Measurements from ENCODE around the gene FAR1. TPM values are rescaled to one million over a fixed set of nuclear protein-coding genes. Genes with fewer than 3 reads are reported as not detected.
"Not testable (repeated sequence)": the region's sequence is repeated elsewhere in the genome, so short reads cannot be mapped to it uniquely, and the experiment has no call there.

Gene FAR1, protein sequence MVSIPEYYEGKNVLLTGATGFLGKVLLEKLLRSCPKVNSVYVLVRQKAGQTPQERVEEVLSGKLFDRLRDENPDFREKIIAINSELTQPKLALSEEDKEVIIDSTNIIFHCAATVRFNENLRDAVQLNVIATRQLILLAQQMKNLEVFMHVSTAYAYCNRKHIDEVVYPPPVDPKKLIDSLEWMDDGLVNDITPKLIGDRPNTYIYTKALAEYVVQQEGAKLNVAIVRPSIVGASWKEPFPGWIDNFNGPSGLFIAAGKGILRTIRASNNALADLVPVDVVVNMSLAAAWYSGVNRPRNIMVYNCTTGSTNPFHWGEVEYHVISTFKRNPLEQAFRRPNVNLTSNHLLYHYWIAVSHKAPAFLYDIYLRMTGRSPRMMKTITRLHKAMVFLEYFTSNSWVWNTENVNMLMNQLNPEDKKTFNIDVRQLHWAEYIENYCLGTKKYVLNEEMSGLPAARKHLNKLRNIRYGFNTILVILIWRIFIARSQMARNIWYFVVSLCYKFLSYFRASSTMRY
- 10 to 100 TPM; 46.5 to 52.4 (median 49.5) TPM for total RNA-seq

DNA sequence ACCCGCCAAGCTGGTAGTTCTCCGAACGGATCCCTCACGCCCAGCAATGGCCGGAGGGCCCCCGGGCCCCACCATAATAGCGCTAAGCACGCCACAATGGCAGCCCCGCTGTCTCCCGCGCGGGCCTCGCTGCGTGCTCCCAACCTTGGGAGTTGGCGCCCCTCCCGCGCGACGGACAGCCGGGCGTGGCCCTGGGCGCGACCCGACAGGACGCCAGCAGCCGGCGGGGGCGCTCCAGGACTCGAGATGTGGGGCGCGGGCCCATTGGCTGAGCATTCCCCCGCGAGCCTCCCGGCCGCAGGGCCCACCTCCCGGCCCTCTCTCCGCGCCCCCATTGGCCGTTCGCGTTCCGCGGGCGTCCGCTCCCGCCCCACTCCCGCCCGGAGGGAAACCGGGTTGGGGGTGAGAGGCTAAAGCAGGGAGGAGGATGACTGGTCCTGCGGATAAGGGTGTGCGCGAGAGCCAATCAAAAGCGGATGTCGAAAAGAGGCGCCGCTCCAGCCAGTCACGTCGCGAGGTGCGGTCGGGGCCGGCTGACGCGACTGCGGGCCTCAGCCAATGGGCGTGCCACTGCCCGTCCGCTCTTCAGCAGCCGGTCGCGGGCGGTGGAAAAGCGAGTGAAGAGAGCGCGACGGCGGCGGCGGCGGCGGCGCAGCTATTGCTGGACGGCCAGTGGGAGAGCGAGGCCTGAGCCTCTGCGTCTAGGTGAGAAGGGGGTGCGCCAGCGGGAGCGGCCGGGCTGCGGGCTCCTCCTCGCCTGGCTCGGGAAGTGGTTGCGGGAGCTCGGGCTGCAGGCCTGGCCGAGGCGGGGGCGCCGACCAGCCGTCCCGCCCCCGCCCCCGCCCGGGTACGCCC, at the start of gene FAR1:
FAR1 (plus strand) TSS at position 567 of the 855 bp plus-strand sequence. CDS start 26,098 bp downstream, outside the sequence.
- DNase-seq (peak; percentile 91), ATAC-seq (peak; percentile 92)
- H3K4me1 Mint-ChIP-seq (ENCODE audit: low read depth): peaks cover 46% of the 10 kb centered on the region
- H3K36me3 Mint-ChIP-seq (ENCODE audit: insufficient read depth): peaks cover 15% of the 10 kb centered on the region
- peak within 1 kb of the TSS; percentile 94 for H3K4me3 Mint-ChIP-seq
- no peaks in the 10 kb centered on the region for H3K9me3 Mint-ChIP-seq
- peaks cover 5% of the 10 kb centered on the region for H3K27me3 Mint-ChIP-seq (ENCODE audit: low read depth)

DNA sequence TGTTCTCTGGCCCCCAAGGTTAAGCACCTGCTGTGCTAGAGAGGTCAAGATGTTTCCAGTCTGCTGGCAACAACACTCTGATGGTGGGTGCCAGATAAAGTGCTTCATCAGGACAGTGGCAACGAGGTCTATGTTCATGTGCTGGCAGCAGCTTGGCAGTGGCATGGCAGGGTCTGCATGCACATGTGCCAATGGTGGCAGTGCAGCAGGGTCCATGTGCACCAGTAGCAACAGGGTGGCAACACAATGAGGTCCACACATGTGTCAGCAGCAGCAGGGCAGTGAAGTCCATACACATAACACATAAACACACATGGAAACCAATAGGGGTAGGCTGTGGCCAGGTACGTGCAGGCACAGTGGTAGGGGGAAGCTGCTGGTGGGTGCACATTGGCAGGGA, 48.4 kb upstream of the FAR1 start:
- ATAC-seq: no peak

DNA sequence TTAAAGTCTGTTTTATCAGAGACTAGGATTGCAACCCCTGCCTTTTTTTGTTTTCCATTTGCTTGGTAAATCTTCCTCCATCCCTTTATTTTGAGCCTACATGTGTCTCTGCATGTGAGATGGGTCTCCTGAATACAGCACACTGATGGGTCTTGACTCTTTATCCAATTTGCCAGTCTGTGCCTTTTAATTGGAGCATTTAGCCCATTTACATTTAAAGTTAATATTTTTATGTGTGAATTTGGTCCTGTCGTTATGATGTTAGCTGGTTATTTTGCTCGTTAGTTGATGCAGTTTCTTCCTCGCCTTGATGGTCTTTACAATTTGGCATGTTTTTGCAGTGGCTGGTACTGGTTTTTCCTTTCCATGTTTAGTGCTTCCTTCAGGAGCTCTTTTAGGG, 41.6 kb upstream of the FAR1 start:
- H3K4me3 Mint-ChIP-seq; H3K9me3 Mint-ChIP-seq; DNase-seq; ATAC-seq; H3K36me3 Mint-ChIP-seq (ENCODE audit: insufficient read depth); H3K4me1 Mint-ChIP-seq (ENCODE audit: low read depth); H3K27me3 Mint-ChIP-seq (ENCODE audit: low read depth): not testable (repeated sequence)

More for the DNA sequence above, 48.4 kb upstream of the FAR1 start:
- peaks cover 34% of the 10 kb centered on the region for H3K9me3 Mint-ChIP-seq
- peaks cover 8% of the 10 kb centered on the region for H3K27me3 Mint-ChIP-seq (ENCODE audit: low read depth)
- no peaks in the 10 kb centered on the region for H3K4me1 Mint-ChIP-seq (ENCODE audit: low read depth)
- no peak for DNase-seq
- peaks cover 2% of the 10 kb centered on the region for H3K36me3 Mint-ChIP-seq (ENCODE audit: insufficient read depth)
- H3K4me3 Mint-ChIP-seq: no peak overlapping the region

DNA sequence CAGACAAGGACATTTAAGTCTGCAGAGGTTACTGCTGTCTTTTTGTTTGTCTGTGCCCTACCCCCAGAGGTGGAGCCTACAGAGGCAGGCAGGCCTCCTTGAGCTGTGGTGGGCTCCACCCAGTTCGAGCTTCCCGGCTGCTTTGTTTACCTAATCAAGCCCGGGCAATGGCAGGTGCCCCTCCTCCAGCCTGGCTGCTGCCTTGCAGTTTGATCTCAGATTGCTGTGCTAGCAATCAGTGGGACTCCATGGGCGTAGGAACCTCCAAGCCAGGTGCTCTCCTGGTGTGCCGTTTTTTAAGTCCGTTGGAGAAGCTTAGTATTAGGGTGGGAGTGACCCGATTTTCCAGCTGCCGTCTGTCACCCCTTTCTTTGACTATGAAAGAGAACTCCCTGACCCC, 39.8 kb upstream of the FAR1 start:
- H3K4me3 Mint-ChIP-seq; DNase-seq; H3K4me1 Mint-ChIP-seq (ENCODE audit: low read depth); H3K9me3 Mint-ChIP-seq; H3K36me3 Mint-ChIP-seq (ENCODE audit: insufficient read depth); ATAC-seq: not testable (repeated sequence)
- H3K27me3 Mint-ChIP-seq (ENCODE audit: low read depth): peaks cover 15% of the 10 kb centered on the region

DNA sequence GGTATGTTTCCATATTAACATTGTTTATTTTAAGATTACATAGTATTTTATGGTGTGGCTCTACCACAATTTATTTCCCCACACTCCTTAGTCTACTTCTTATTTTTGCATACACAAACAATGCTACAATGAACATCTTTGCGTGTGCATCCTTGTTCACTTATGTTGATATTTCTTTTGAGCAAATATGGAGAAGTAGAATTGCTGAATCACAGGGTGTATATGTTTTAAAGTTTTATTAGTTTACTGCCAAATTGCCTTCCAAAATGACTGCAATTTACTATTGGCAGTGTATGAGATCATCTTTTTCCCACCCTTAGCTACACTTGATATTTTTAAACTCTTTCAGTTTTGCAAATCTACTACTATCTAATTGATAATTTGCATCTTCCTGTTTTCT, 38.7 kb upstream of the FAR1 start:
- Mint-ChIP-seq H3K36me3 (ENCODE audit: insufficient read depth) (no peaks in the 10 kb centered on the region), H3K27me3 (ENCODE audit: low read depth) (peaks cover 15% of the 10 kb centered on the region), H3K4me1 (ENCODE audit: low read depth) (no peaks in the 10 kb centered on the region), H3K9me3 (peaks cover 3% of the 10 kb centered on the region), H3K4me3 (no peak overlapping the region)
- DNase-seq: no peak
- no peak for ATAC-seq

DNA sequence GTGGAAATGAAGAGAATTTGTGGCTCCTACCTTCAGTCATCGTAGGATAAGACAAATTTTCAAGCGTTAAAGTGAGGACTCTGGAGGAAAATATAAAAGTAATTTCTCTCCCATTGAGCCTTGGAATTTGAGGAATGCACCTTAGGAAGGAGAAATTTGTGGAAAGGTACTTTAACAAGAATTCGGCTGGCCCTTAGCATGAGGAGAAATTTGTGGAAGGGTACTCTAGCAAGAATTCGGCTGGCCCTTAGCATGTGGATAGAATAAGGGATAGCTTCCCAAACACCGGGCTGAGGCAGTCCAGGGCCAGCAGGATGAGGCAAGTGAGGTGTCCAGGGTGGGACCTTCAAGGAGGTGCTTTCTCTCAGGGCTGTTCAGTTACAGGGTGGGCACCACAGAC, 33.2 kb upstream of the FAR1 start:
- no peak for DNase-seq
- Mint-ChIP-seq H3K36me3 (ENCODE audit: insufficient read depth) (no peaks in the 10 kb centered on the region), H3K4me3 (no peak overlapping the region), H3K27me3 (ENCODE audit: low read depth) (peaks cover 15% of the 10 kb centered on the region), H3K4me1 (ENCODE audit: low read depth) (no peaks in the 10 kb centered on the region), H3K9me3 (peaks cover 7% of the 10 kb centered on the region)
- no peak for ATAC-seq

DNA sequence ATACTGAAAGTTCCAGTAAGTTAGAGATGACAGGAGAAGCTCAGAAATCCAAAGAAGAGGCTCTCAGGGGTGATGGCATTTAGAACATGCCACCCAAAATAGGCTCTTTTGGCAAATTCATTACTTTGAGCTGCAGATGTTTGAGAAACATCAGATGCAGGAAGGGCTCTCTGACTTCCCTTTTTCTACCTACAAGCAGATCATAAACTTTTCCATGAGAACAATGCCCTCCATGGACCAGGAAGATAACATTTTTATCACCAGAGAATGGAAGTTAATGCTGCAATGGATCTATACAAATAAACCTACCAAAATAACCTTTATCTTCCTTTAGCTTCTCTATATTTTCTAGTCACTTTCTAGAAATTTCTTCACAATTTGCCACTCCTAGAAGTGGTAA, 32.7 kb upstream of the FAR1 start:
- Mint-ChIP-seq H3K27me3 (ENCODE audit: low read depth) (peaks cover 13% of the 10 kb centered on the region), H3K4me1 (ENCODE audit: low read depth) (no peaks in the 10 kb centered on the region), H3K9me3 (peaks cover 7% of the 10 kb centered on the region), H3K4me3 (no peak overlapping the region), H3K36me3 (ENCODE audit: insufficient read depth) (no peaks in the 10 kb centered on the region)
- DNase-seq (no peak), ATAC-seq (no peak)

DNA sequence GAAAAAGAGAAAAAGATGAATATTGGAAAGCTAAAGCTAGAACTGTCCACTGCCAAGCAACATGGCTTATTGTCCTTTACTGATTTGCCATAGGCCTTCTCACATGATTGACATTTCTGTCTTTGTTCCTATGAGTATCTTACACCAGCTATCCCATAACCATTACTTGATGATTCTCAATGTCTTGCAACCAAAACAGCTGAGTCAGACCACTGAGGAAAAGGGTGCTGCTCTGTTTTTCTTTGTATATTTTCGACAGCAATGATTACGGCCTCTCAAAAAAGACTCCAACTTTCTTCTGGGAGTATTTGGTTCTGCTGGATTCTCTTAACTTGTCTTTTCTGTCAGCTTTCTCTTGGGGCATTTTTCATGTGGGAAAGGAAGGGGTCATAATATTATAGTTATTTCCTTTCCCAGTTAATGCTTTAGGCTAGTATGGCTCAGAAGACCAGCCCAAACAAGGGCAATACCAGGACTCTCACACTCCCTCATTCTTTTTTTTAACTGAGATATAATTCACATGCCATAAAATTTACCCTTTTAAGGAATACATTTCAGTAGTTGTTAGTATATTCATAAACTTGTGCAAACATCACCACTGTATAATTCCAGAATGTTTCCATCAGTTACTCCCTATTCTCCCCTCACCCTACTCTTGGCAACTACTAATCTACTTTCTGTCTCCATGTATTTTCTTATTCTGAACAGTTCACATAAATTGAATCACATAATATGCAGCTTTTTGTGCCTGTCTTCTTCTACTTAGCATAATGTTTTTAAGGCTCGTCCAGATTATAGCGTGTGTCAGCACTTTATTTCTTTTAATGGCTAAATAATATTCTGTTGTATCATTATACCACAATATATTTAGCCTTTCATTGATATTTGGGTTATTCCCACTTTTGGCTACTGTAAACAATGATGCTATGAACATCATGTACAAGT, 31.1 kb upstream of the FAR1 start:
- H3K36me3 Mint-ChIP-seq (ENCODE audit: insufficient read depth): no peaks in the 10 kb centered on the region
- H3K9me3 Mint-ChIP-seq: peaks cover 7% of the 10 kb centered on the region
- ATAC-seq (no peak), DNase-seq (no peak)
- H3K4me1 Mint-ChIP-seq (ENCODE audit: low read depth): no peaks in the 10 kb centered on the region
- peaks cover 17% of the 10 kb centered on the region for H3K27me3 Mint-ChIP-seq (ENCODE audit: low read depth)
- no peak overlapping the region for H3K4me3 Mint-ChIP-seq

DNA sequence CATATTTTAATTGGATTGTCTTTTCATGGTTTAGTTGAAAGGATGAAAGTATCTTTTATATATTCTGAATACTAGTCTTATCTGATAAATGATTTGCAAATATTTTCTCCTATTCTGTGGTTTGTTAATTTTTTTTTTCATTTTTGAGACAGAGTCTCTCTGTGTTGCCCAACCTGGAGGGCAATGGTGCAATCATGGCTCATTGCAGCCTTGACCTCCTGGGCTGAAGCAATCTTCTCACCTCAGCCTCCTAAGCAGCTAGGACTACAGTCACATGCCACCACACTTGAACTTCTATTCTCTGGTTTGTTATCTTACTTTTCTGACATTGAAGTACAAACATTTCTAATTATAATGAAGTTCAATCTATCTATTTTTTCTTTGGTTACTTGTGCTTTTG, 30.0 kb upstream of the FAR1 start:
- Mint-ChIP-seq H3K9me3 (peaks cover 7% of the 10 kb centered on the region), H3K27me3 (ENCODE audit: low read depth) (peaks cover 17% of the 10 kb centered on the region), H3K36me3 (ENCODE audit: insufficient read depth) (no peaks in the 10 kb centered on the region), H3K4me1 (ENCODE audit: low read depth) (no peaks in the 10 kb centered on the region), H3K4me3 (no peak overlapping the region)
- no peak for DNase-seq
- ATAC-seq: no peak

DNA sequence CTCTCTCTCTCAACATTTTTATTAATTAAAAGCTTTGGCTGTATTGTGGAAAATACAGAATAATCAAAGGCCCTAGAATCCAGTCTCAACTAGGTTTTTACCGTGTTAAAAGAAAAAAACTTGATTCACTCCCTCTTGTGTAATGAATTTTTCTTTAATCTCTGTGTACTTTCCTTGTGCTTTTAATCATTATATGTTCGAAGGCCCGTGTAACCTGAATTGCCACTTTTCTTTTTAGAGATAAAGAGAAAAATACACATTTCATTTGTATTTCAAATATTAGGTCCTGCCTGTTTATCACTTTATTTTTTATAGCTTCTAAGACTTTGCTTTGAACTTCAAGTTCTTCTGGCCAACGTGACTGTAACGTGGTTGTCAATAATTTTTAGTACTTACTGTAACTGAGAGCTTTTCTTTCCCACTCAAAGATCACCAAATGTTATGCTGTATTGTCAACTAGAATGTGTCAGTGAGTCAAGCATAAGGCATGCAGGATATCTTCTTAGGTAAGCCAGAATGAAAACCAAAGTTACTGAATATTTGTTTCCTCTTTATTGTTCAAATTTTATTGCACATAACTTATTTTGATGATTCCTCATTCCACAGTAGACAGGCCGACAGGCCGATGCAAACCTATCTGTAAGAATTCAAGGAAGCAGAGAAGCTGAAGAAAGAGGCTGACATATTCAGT, 23.3 kb upstream of the FAR1 start:
- H3K27me3 Mint-ChIP-seq (ENCODE audit: low read depth): peaks cover 15% of the 10 kb centered on the region
- DNase-seq: no peak
- no peak overlapping the region for H3K4me3 Mint-ChIP-seq
- no peak for ATAC-seq
- peaks cover under 1% of the 10 kb centered on the region for H3K9me3 Mint-ChIP-seq
- no peaks in the 10 kb centered on the region for H3K36me3 Mint-ChIP-seq (ENCODE audit: insufficient read depth)
- H3K4me1 Mint-ChIP-seq (ENCODE audit: low read depth): no peaks in the 10 kb centered on the region

DNA sequence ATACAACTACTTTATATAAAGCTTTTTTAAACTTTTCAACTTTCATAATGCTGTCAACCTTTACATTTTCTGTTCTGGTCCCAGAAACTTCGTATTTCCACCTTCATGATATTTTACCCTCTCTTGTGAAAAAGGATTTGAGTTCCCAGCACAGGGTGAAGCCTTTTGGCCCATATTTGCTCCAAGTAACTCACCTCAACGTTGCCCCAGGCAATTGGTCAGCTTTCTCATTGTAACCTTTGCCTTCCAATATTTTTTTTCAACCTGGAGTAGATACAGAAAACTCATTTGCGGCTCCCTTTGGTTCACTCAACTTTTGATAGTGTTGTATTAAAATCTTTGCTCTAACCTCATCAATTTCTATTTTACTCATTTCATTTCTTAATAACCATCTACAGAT, 21.1 kb upstream of the FAR1 start:
- no peaks in the 10 kb centered on the region for H3K36me3 Mint-ChIP-seq (ENCODE audit: insufficient read depth)
- H3K4me3 Mint-ChIP-seq: no peak overlapping the region
- H3K9me3 Mint-ChIP-seq: no peaks in the 10 kb centered on the region
- DNase-seq (no peak), ATAC-seq (no peak)
- no peaks in the 10 kb centered on the region for H3K4me1 Mint-ChIP-seq (ENCODE audit: low read depth)
- H3K27me3 Mint-ChIP-seq (ENCODE audit: low read depth): peaks cover 20% of the 10 kb centered on the region

DNA sequence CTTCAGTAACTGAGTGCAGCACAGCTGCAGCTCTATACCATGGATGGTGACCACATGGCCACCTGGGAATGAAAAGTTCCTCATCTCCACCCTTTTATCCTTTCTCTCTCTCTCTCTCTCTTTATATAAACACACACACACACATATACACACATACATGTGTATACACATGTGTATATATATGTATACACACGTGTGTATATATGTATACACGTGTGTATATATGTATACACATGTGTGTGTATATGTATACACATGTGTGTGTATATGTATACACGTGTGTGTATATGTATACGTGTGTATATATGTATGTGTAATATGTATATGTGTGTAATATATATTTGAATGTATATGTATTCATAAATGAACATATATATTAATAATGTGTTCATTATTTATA, 18.8 kb upstream of the FAR1 start:
- Mint-ChIP-seq H3K36me3 (ENCODE audit: insufficient read depth) (peaks cover 3% of the 10 kb centered on the region), H3K27me3 (ENCODE audit: low read depth) (peaks cover 32% of the 10 kb centered on the region), H3K4me1 (ENCODE audit: low read depth) (no peaks in the 10 kb centered on the region), H3K4me3 (no peak overlapping the region), H3K9me3 (no peaks in the 10 kb centered on the region)
- no peak for DNase-seq
- ATAC-seq: no peak

DNA sequence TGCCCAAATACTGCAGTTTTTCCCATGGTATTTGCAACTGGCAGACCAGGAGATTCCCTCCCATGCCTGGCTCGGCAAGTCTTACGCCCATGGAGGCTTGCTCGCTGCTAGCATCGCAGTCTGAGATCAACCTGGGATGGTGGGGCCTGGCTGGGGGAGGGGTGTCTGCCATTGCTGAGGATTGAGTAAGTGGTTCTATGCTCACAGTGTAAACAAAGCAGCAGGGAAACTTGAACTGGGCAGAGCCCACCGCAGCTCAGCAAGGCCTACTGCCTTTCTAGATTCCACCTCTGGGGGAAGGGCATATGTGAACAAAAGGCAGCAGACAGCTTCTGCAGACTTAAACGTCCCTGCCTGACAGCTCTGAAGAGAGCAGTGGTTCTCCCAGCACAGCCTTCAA, 17.0 kb upstream of the FAR1 start:
- not testable (repeated sequence) for H3K9me3 Mint-ChIP-seq; H3K4me1 Mint-ChIP-seq (ENCODE audit: low read depth); ATAC-seq; H3K36me3 Mint-ChIP-seq (ENCODE audit: insufficient read depth); DNase-seq; H3K4me3 Mint-ChIP-seq
- H3K27me3 Mint-ChIP-seq (ENCODE audit: low read depth): peaks cover 32% of the 10 kb centered on the region

Data from activated T-cell treated with anti-CD3 and anti-CD28 coated beads, Interleukin-2, amount 50 U/mL, for 4 hours (primary cell).